Liver (tissue), 3 donors: ENCODE results near the gene LRRC49.
A peak's percentile ranks its signal among the peaks of the same experiment; 100 is the strongest.

Source experiments
- CTCF ChIP-seq: fragments of 150-350 bp; IDR thresholded peaks from 2 replicates; pipeline ENCODE4 v1.5.1; 2017; ENCODE audit warnings: improper control_type of control experiment, low read depth, low read length; ENCODE audit not compliant: missing input control
- FOXA1 ChIP-seq: IDR thresholded peaks from 2 replicates; pipeline ENCODE4 v1.6.1; 2016; ENCODE audit warnings: antibody characterized with exemption
- GABPA ChIP-seq, 2 donors: IDR thresholded peaks in 1 of 2; conservative IDR thresholded peaks in 1 of 2; 2 replicates each; pipeline ENCODE4 v1.6.1; 2016; ENCODE audit warnings: antibody characterized with exemption in 2 of 2, mild to moderate bottlenecking in 1 of 2, moderate library complexity in 1 of 2
- JUND ChIP-seq, 2 donors: IDR thresholded peaks; 2 replicates each; pipeline ENCODE4 v1.6.1; 2016; ENCODE audit warnings: antibody characterized with exemption in 2 of 2
- MAX ChIP-seq: IDR thresholded peaks from 2 replicates; pipeline ENCODE4 v1.6.1; 2016; ENCODE audit warnings: antibody characterized with exemption
- RAD21 ChIP-seq, 2 donors: IDR thresholded peaks; 2 replicates each; pipeline ENCODE4 v1.6.1; 2016; ENCODE audit warnings: antibody characterized with exemption in 2 of 2, mild to moderate bottlenecking in 2 of 2
- REST ChIP-seq: IDR thresholded peaks from 2 replicates; pipeline ENCODE4 v1.6.1; 2016; ENCODE audit warnings: antibody characterized with exemption, mild to moderate bottlenecking
- SP1 ChIP-seq: IDR thresholded peaks from 2 replicates; pipeline ENCODE4 v1.6.1; 2018; ENCODE audit warnings: antibody characterized with exemption, mild to moderate bottlenecking
- TAF1 ChIP-seq: conservative IDR thresholded peaks from 2 replicates; pipeline ENCODE4 v1.6.1; 2016; ENCODE audit warnings: antibody characterized with exemption, mild to moderate bottlenecking
- YY1 ChIP-seq: IDR thresholded peaks from 2 replicates; pipeline ENCODE4 v1.6.1; 2016; ENCODE audit warnings: antibody characterized with exemption, mild to moderate bottlenecking
- ZBTB33 ChIP-seq: IDR thresholded peaks from 2 replicates; pipeline ENCODE4 v1.6.1; 2016; ENCODE audit warnings: antibody characterized with exemption
- donor health status: healthy.
- donor health status: healthy.

GRCh38 chr15:71069693-71070092, 177.1 kb downstream of the LRRC49 start:
- TF ChIP-seq ZBTB33 (no peak), REST (no peak), CTCF (no peak), FOXA1 (no peak), RAD21 (IDR thresholded peaks at IDR 0.05) (peak in 1 of 2 donors; percentile 37), MAX (no peak), JUND (IDR thresholded peaks at IDR 0.05) (no peak), SP1 (no peak), GABPA (IDR thresholded peaks at IDR 0.05 in 1 of 2, conservative IDR thresholded peaks at IDR 0.05 in 1 of 2) (no peak), TAF1 (no peak), YY1 (no peak)
